Spleen (tissue), 11 donors: Measurements from ENCODE around the gene ADRB2. TPM values are rescaled to one million over a fixed set of nuclear protein-coding genes. Genes with fewer than 3 reads are reported as not detected.

ENCODE experiments used
- DNase-seq: peaks from one replicate; pipeline ENCODE4 v3.0.0-alpha.2; 2020
- H3K27ac ChIP-seq, 8 donors: fragments of 200-600 bp; sonication (generic) in 7 of 8; 1 replicate in 4 of 8; 2 replicates in 4 of 8; pipeline versions ENCODE4 v1.5.0 to v1.8.0; 2016 to 2021; ENCODE audit warnings: inconsistent platforms in 4 of 8, mild to moderate bottlenecking in 4 of 8, moderate library complexity in 1 of 8
- H3K27me3 ChIP-seq, 7 donors: fragments of 200-600 bp; sonication (generic) in 6 of 7; replicated peaks in 1 of 7; 1 replicate in 4 of 7; 2 replicates in 3 of 7; pipeline versions ENCODE4 v1.5.0 to v1.8.0; 2016 to 2021; ENCODE audit warnings: inconsistent platforms in 3 of 7, mild to moderate bottlenecking in 1 of 7
- H3K36me3 ChIP-seq, 6 donors: fragments of 200-600 bp; sonication (generic) in 5 of 6; 1 replicate in 4 of 6; 2 replicates in 2 of 6; pipeline versions ENCODE4 v1.5.0 to v1.8.0; 2016 to 2021; ENCODE audit warnings: inconsistent platforms in 2 of 6
- H3K4me1 ChIP-seq, 6 donors: fragments of 200-600 bp; sonication (generic) in 5 of 6; 1 replicate in 3 of 6; 2 replicates in 3 of 6; pipeline versions ENCODE4 v1.5.0 to v1.8.0; 2016 to 2021; ENCODE audit warnings: inconsistent platforms in 3 of 6
- H3K4me3 ChIP-seq, 8 donors: fragments of 200-600 bp; sonication (generic) in 7 of 8; 1 replicate in 4 of 8; 2 replicates in 4 of 8; pipeline versions ENCODE4 v1.5.0 to v1.8.0; 2016 to 2021; ENCODE audit warnings: inconsistent platforms in 4 of 8, mild to moderate bottlenecking in 4 of 8, moderate library complexity in 2 of 8
- H3K9me3 ChIP-seq, 8 donors: fragments of 200-600 bp; sonication (generic) in 7 of 8; 1 replicate in 4 of 8; 2 replicates in 4 of 8; pipeline versions ENCODE4 v1.5.0 to v1.8.0; 2016 to 2021; ENCODE audit warnings: inconsistent platforms in 4 of 8
- CTCF ChIP-seq, 11 experiments: fragments of 200-600 bp in 7 of 11; fragments of 450-650 bp in 4 of 11; sonication (generic) in 4 of 11; IDR thresholded peaks in 8 of 11; conservative IDR thresholded peaks in 3 of 11; 1 replicate in 7 of 11; 2 replicates in 4 of 11; pipeline versions ENCODE4 v1.4.0 to v1.8.0; 2016 to 2021; ENCODE audit warnings: antibody characterized with exemption in 11 of 11, inconsistent platforms in 4 of 11, mild to moderate bottlenecking in 1 of 11
- POLR2A ChIP-seq, 3 donors: fragments of 450-650 bp; IDR thresholded peaks; one replicate each; pipeline ENCODE4 v1.5.1; 2017; ENCODE audit warnings: antibody characterized with exemption in 3 of 3, mild to moderate bottlenecking in 1 of 3
- POLR2AphosphoS5 ChIP-seq, 3 donors: sonication (generic); formaldehyde crosslinking; IDR thresholded peaks; one replicate each; pipeline ENCODE4 v1.5.1; 2017; ENCODE audit warnings: antibody characterized with exemption in 3 of 3
- WGBS, 5 donors: extraction: QIAGEN DNeasy Blood & Tissue Kit in 3 of 5; methylation state at CpG; one replicate each; pipeline versions ENCODE4 v1.1.5 to v1.1.7; 2013 to 2018; 5-methylcytosine and 5-hydroxymethylcytosine counted together
- intact Hi-C: fragments of 100-400 bp; cut with DNase I; formaldehyde crosslinking; loops from one replicate; pipeline ENCODE4 v1.15.0; 2023; ENCODE audit warnings: low total_unique reads
- polyA plus RNA-seq, 3 donors: library from polyadenylated mRNA; stranded (reverse); fragments of 200-250 nt; gene quantifications; one replicate each; pipeline ENCODE4 v1.2.1, GENCODE V29; 2013
- total RNA-seq, 7 donors: library from RNA; depleted of rRNA in 3 of 7; stranded (reverse); fragments of >200 nt in 3 of 7; fragmentation: NEBNext Ultra II Directional in 4 of 7; extraction: Animal tissue kit (Norgen Biotek cat#: 25700) in 4 of 7; gene quantifications; one replicate each; pipeline versions ENCODE4 v1.1.0 to v1.2.1, GENCODE V29; 2016 to 2021
- donor health status: healthy with polysubstance abuse.
- donor health status: DM: no; HTN: no; CAD: no; lungs with moderate emphysema.
- donor health status: DM: no; HTN: no; CAD: no.
- donor health status: Bipolar disorder and iron deficiency.
- donor health status: healthy.
- donor health status: DM: no; HTN: no; CAD: no.
- donor health status: DM: yes; HTN: yes; CAD: no.

The ADRB2 gene
- total and polyA plus RNA-seq, 10 donors: 1.2 to 23.1 (median 9.4) TPM

GRCh38 chr5:148859703-148860102 lies 33.3 kb downstream of the ADRB2 start:
- H3K36me3 ChIP-seq: peaks cover 0 to 6% (median 0%) of the 10 kb centered on the region in 6 donors
- WGBS, 5 donors: 61 to 83% (median 79%) methylated on average over 2 of the region's 2 CpGs
- peaks cover 0 to 54% (median 32%) of the 10 kb centered on the region in 6 donors for H3K4me1 ChIP-seq
- H3K27ac ChIP-seq: peak overlapping the region in 2 of 8 donors; percentile 10 to 12
- no peak for DNase-seq
- H3K27me3 ChIP-seq: no peaks in the 10 kb centered on the region
- TF ChIP-seq CTCF (IDR thresholded peaks at IDR 0.05 in 8 of 11, conservative IDR thresholded peaks at IDR 0.05 in 3 of 11): no peak
- TF ChIP-seq POLR2A (IDR thresholded peaks at IDR 0.05): no peak
- no peak for TF ChIP-seq POLR2AphosphoS5 (IDR thresholded peaks at IDR 0.05)
- intact Hi-C loops: no loop called here
- no peak overlapping the region for H3K4me3 ChIP-seq
- no peaks in the 10 kb centered on the region for H3K9me3 ChIP-seq

DNA sequence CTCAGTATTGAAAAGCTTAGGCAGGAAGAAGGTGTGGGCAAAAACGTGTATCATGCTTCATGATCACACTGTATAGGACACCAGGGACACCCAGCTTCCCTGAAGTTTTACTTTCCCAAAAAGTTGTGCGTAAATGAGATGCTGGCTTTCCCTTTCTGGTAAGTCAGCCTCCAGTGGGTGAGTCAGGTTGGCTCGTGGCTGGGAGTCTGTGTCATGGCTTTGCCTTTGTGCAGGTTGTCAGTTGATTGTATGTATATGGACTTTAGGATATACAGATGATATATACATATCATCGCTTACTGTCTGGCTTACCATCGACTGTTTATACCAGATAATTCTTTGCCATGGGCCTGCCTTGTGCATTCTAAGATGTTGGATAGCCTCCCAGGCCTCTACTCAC lies 34.2 kb downstream of the ADRB2 start:
- Histone ChIP-seq H3K27me3 (no peaks in the 10 kb centered on the region), H3K27ac (peak overlapping the region in 1 of 8 donors; percentile 11), H3K4me3 (no peak overlapping the region), H3K9me3 (no peaks in the 10 kb centered on the region), H3K36me3 (peaks cover 0 to 6% (median 0%) of the 10 kb centered on the region in 6 donors), H3K4me1 (peaks cover 0 to 45% (median 23%) of the 10 kb centered on the region in 6 donors)
- DNase-seq: no peak
- TF ChIP-seq CTCF (IDR thresholded peaks at IDR 0.05 in 8 of 11, conservative IDR thresholded peaks at IDR 0.05 in 3 of 11) (no peak), POLR2AphosphoS5 (IDR thresholded peaks at IDR 0.05) (no peak), POLR2A (IDR thresholded peaks at IDR 0.05) (no peak)
- 73 to 89% (median 79%) methylated on average over 5 of the region's 5 CpGs for WGBS, 5 donors
- intact Hi-C loops: no loop called here

GRCh38 chr5:148861088-148861487 lies 34.7 kb downstream of the ADRB2 start:
- DNase-seq: no peak
- Histone ChIP-seq H3K9me3 (no peaks in the 10 kb centered on the region), H3K27me3 (no peaks in the 10 kb centered on the region), H3K27ac (no peak overlapping the region), H3K36me3 (peaks cover 0 to 6% (median 0%) of the 10 kb centered on the region in 6 donors), H3K4me1 (peaks cover 0 to 40% (median 19%) of the 10 kb centered on the region in 6 donors), H3K4me3 (no peak overlapping the region)
- TF ChIP-seq CTCF (IDR thresholded peaks at IDR 0.05 in 8 of 11, conservative IDR thresholded peaks at IDR 0.05 in 3 of 11) (no peak), POLR2A (IDR thresholded peaks at IDR 0.05) (no peak), POLR2AphosphoS5 (IDR thresholded peaks at IDR 0.05) (no peak)
- WGBS, 5 donors: 38 to 65% (median 56%) methylated on average over 2 of the region's 2 CpGs
- intact Hi-C loops: no loop called here

DNA sequence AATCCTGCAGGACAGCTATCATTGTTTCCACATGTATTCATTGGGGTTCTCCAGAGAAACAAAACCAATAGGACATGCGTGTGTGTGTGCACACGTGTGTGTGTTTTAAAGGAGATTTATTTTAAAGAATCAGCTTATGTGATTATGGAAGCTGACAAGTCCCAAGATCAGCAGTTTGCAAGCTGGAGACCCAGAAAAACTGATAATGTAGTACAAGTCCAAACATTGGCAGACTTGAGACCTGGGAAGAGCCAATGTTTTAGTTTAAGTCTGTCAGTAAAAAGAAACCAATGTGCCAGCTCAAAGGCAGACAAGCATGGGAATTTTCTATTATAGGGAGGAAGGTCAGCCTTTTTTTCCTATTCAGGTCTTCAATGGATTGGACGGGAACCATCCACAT lies 35.3 kb downstream of the ADRB2 start:
- no peak for DNase-seq
- H3K36me3 ChIP-seq: peaks cover 0 to 6% (median 0%) of the 10 kb centered on the region in 6 donors
- intact Hi-C loops: no loop called here
- TF ChIP-seq POLR2AphosphoS5 (IDR thresholded peaks at IDR 0.05) (no peak), CTCF (IDR thresholded peaks at IDR 0.05 in 8 of 11, conservative IDR thresholded peaks at IDR 0.05 in 3 of 11) (no peak), POLR2A (IDR thresholded peaks at IDR 0.05) (no peak)
- no peaks in the 10 kb centered on the region for H3K9me3 ChIP-seq
- H3K4me3 ChIP-seq: no peak overlapping the region
- peaks cover 0 to 35% (median 14%) of the 10 kb centered on the region in 6 donors for H3K4me1 ChIP-seq
- no peaks in the 10 kb centered on the region for H3K27me3 ChIP-seq
- no peak overlapping the region for H3K27ac ChIP-seq
- 92 to 97% (median 95%) methylated on average over 3 of the region's 3 CpGs for WGBS, 5 donors
